BE2C (cell line): ENCODE measurements around the gene GNPDA1.

ENCODE experiments used
- DNase-seq: peaks from one replicate; pipeline ENCODE4 v3.0.0-alpha.2; 2020
- H3K27me3 ChIP-seq: fragments of 250-450 bp; sonication (Bioruptor Pico); 2 replicates; pipeline ENCODE4 v1.5.1; 2020; ENCODE audit warnings: mild to moderate bottlenecking
- H3K36me3 ChIP-seq: fragments of 250-450 bp; sonication (Bioruptor Pico); 2 replicates; pipeline ENCODE4 v1.5.1; 2020; ENCODE audit warnings: mild to moderate bottlenecking
- H3K4me1 ChIP-seq: fragments of 250-450 bp; sonication (Bioruptor Pico); 2 replicates; pipeline ENCODE4 v1.5.1; 2020
- H3K4me3 ChIP-seq: 2 replicates; pipeline ENCODE4 v1.5.1; 2011; ENCODE audit warnings: low read depth, low read length
- H3K9me3 ChIP-seq: fragments of 250-450 bp; sonication (Bioruptor Pico); 2 replicates; pipeline ENCODE4 v1.5.1; 2020
- TF ChIP-seq, protein P1 (sequence below): IDR thresholded peaks from 2 replicates; pipeline ENCODE4 v1.5.1; 2012; ENCODE audit warnings: mild to moderate bottlenecking, low read depth, low read length

GNPDA1 gene

DNA sequence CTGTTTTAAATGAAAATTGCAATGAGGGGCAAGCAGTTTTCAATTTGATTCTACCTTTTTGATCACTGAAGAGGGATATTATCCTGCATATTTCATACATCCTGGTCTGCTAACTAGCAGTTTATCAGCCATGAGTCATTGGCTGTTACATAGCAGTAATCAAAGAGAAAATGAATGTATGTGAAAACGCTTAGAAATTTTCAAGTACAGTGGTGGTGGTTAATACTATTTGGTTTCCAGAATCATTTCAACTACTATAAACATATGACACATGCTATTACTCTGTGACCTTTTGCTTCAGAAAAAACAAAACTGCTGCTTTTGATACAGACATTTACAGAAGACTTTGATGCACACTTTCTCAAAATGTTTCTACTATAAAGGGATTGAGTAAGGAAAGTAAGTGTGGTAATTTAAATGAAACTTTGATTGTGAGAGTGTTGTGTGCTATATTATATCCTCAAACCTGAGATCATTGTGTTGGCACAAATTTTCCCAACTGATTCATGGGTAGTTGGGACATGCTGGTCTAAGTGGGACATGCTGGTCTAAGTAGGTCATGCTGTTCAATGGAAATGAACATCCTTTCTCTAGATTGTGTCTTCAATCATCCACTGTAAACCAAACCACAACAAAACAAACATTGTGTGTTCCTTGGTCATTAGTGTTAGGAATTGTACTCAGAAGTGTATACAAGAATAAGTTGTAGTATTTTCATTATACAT is 38.8 kb downstream of the GNPDA1 start:
- no peaks in the 10 kb centered on the region for H3K27me3 ChIP-seq
- TF ChIP-seq, protein P1, sequence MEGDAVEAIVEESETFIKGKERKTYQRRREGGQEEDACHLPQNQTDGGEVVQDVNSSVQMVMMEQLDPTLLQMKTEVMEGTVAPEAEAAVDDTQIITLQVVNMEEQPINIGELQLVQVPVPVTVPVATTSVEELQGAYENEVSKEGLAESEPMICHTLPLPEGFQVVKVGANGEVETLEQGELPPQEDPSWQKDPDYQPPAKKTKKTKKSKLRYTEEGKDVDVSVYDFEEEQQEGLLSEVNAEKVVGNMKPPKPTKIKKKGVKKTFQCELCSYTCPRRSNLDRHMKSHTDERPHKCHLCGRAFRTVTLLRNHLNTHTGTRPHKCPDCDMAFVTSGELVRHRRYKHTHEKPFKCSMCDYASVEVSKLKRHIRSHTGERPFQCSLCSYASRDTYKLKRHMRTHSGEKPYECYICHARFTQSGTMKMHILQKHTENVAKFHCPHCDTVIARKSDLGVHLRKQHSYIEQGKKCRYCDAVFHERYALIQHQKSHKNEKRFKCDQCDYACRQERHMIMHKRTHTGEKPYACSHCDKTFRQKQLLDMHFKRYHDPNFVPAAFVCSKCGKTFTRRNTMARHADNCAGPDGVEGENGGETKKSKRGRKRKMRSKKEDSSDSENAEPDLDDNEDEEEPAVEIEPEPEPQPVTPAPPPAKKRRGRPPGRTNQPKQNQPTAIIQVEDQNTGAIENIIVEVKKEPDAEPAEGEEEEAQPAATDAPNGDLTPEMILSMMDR = no peak
- H3K4me1 ChIP-seq = peaks cover 12% of the 10 kb centered on the region
- H3K36me3 ChIP-seq = peaks cover 50% of the 10 kb centered on the region
- no peaks in the 10 kb centered on the region for H3K9me3 ChIP-seq
- H3K4me3 ChIP-seq = no peak overlapping the region
- DNase-seq = no peak

DNA sequence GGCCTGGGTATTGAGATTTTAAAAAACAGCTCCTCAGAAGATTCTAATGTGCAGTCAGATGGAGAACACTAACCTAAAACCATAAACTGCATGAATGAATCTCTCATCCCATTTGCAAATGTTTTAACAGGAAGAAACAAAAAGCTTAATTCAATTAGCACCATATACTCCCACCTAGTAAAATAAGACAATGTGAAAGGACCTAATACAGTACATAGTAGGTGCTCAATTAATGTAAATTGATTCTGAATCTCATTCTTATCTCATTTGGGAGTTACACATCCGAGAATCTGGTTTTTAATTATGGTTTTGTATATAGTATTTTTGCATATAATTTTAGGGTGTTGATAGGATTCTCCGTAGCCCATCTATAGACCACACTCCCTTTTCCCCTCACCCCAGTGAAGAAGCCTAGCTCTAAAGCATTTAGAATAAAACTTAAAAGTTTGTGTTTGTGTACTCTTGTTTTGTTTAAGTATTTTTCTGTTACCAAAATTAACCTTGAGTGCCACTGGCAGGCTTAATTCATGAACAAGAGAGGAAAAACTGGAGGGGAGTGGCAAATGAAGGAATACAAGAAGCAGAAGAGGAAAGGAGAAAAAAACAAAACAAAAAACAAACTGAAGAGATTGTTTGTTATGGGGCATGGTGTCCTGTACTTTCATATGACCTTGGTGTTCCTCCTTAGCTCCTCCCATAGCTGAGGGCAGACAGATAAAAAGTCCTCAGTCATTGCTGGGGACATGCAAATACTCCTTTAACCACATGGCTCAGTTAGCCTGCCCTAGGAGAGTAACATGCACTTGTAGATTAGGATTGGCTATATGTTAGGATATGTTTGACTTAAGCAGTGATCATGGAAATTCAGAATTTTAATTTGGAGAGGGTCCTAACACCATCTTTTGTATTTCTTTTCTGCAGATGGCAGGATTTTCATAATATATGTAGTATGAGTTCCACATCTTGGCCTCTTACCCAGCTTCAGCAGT is 42.8 kb downstream of the GNPDA1 start:
- peak overlapping the region; percentile 85 for H3K4me3 ChIP-seq
- no peak for DNase-seq

DNA sequence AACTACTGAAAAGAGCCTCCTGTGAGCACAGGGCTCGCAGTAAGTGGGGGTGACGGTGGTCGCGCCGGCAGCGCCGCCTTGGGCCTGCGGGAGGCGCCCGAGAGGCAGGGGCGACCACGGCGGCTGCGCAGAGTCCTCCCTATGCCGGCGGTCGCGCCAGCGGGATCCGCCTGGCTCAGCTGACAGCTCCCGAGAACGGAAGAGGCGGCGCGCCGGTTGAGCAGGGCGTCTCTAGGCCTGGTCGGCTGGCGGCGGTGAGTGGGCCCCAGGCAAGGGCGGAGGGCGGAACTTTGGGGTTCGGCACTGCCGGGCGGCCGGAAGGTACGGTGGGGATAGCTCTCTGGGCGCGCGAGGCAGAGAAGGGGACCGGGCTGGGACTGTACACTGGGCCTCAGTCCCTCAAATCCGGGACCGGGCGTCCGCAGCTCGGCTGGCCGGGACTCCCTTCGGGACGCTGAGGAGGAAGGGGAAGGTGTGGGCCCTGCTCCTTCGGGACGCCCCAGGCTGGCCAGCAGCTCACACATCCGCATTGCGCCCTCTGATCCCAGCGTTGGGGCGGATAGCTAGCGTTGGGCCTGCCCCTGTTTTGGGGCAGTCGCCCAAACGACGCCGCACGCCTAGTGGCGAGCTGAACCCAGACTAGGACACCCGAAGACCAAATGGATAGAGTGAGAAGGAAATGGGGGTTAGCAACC is 43.8 kb downstream of the GNPDA1 start, which contains the start of gene RNF14:
TSS of gene RNF14 (plus strand) at position 192 of the 695 bp plus-strand sequence. CDS start 4,484 bp downstream, outside the sequence.
- peaks cover 12% of the 10 kb centered on the region for H3K4me1 ChIP-seq
- H3K36me3 ChIP-seq = peaks cover 18% of the 10 kb centered on the region
- peak; percentile 96 for DNase-seq
- peak within 1 kb of the TSS; percentile 85 for H3K4me3 ChIP-seq
- TF ChIP-seq, protein P1 = peak; percentile 61
- H3K27me3 ChIP-seq = no peaks in the 10 kb centered on the region
- H3K9me3 ChIP-seq = no peaks in the 10 kb centered on the region

More for the DNA sequence above, 42.8 kb downstream of the GNPDA1 start:
- no peaks in the 10 kb centered on the region for H3K27me3 ChIP-seq
- H3K36me3 ChIP-seq = peaks cover 28% of the 10 kb centered on the region
- H3K4me1 ChIP-seq = peaks cover 12% of the 10 kb centered on the region
- H3K9me3 ChIP-seq = no peaks in the 10 kb centered on the region
- TF ChIP-seq, protein P1 = no peak

DNA sequence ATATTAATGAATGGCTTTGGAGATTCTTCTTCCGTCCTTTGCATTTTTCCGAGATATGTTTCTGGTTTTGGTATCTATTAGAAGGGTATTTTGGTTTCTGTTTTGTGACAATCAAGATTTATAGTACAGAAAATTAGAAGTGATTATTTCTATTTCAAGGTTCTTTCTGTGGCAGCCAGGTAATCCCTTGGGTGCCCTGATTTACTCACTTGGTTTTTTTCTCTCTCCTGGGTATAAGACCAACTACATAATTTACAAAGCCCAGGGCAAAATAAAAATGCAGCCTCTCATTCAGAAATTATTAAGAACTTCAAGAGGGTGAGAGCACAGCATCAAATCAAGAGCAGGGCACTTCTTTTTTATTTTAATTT is 45.9 kb downstream of the GNPDA1 start:
- Histone ChIP-seq H3K36me3 (peaks cover 7% of the 10 kb centered on the region; the same call in 1 of the 2 replicates), H3K9me3 (no peaks in the 10 kb centered on the region), H3K27me3 (no peaks in the 10 kb centered on the region), H3K4me1 (peaks cover 12% of the 10 kb centered on the region), H3K4me3 (no peak overlapping the region)
- DNase-seq = no peak
- TF ChIP-seq, protein P1 = no peak

DNA sequence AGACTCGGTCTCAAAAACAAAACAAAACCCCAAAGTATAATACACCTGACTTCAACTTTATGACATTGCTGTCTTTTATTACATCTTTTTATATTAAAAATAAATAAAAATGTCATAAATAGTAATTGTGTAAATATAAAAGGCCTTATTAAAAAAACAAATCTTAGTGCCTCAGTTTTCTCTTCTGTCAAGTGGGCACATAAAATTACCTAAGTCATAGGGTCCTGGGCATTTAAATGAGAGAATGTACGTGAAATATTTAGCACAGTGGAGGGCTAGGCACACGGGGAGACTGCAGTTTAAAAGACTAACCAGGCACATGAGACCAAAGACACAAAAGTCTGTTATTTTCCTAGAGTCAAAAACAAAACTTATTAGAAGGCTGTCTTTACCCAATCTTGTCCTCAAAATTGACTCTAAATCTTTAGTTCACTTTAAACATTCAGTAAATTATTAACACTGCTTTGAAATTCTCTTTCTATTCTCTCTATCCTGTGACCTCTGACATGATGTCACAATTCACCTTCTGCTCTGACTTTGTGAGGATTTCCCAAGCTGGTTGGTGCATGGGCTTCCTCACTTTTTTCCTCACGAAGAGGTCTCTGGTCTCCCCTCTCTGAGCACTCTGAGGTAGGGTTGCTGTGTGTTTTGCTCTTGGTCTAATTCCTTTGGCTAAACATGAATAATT is 46.4 kb downstream of the GNPDA1 start:
- no peak for DNase-seq
- H3K27me3 ChIP-seq = no peaks in the 10 kb centered on the region
- H3K9me3 ChIP-seq = no peaks in the 10 kb centered on the region
- peaks cover 7% of the 10 kb centered on the region; the same call in 1 of the 2 replicates for H3K36me3 ChIP-seq
- peaks cover 12% of the 10 kb centered on the region for H3K4me1 ChIP-seq
- no peak overlapping the region for H3K4me3 ChIP-seq
- TF ChIP-seq, protein P1 = no peak
